VCaP (cell line): ENCODE data around the gene KIAA1671.
A peak's percentile ranks its signal among the peaks of the same experiment; 100 is the strongest.

Experiments
- H3K27ac ChIP-seq: fragments of 450-650 bp; 2 replicates; pipeline ENCODE4 v1.5.1; 2017
- TF ChIP-seq, protein P1 (sequence below): fragments of 450-650 bp; conservative IDR thresholded peaks from 2 replicates; pipeline ENCODE4 v1.5.1; 2017; ENCODE audit warnings: mild to moderate bottlenecking, moderate library complexity

Gene KIAA1671

DNA sequence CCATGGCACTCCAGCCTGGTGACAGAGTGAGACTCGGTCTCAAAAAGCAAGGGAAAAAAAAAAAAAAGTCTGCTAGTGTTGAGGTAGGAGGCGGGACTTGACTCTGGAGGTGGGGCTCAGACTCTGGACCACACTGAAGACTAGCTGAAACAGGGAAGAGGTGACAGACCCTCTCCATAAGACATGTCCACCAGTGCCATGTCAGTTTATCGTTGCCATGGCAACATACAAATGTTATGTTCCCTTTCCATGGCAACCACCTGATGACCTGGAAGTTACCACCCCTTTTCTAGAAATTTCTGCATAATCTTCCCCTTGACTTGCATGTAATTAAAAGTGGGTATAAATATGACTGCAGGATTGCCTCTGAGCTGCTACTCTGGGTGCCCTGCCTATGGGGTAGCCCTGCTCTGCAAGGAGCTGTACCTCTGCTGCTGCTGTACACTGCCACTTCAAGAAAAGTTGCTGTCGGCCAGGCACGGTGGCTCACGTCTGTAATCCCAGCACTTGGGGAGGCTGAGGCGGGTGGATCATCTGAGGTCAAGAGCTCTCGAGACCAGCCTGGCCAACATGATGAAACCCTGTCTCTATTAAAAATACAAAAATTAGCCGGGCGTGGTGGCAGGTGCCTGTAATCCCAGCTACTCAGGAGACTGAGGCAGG, 55.1 kb downstream of the KIAA1671 start:
- TF ChIP-seq, protein P1, sequence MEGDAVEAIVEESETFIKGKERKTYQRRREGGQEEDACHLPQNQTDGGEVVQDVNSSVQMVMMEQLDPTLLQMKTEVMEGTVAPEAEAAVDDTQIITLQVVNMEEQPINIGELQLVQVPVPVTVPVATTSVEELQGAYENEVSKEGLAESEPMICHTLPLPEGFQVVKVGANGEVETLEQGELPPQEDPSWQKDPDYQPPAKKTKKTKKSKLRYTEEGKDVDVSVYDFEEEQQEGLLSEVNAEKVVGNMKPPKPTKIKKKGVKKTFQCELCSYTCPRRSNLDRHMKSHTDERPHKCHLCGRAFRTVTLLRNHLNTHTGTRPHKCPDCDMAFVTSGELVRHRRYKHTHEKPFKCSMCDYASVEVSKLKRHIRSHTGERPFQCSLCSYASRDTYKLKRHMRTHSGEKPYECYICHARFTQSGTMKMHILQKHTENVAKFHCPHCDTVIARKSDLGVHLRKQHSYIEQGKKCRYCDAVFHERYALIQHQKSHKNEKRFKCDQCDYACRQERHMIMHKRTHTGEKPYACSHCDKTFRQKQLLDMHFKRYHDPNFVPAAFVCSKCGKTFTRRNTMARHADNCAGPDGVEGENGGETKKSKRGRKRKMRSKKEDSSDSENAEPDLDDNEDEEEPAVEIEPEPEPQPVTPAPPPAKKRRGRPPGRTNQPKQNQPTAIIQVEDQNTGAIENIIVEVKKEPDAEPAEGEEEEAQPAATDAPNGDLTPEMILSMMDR: no peak
- no peak overlapping the region for H3K27ac ChIP-seq

DNA sequence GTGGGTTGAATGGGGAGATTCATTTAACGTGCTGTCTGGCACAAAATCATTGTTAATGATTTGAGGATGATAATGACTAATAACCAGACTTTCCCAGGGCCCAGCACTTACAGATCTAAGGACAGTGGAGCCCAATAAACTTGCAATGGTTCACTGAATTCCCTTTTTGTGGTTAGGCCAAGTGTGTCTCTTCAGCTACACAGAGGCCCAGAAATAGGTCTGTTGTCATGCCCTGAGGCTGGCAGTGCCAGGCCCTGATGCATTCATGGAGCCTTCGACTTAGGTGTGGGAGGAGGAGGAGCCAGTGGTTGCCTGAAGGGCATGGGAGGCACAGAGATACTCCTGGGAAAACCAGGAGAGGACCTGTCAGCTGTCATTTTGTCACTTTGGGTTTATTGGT, 56.1 kb downstream of the KIAA1671 start:
- peak overlapping the region; percentile 34 for H3K27ac ChIP-seq
- TF ChIP-seq, protein P1: no peak

DNA sequence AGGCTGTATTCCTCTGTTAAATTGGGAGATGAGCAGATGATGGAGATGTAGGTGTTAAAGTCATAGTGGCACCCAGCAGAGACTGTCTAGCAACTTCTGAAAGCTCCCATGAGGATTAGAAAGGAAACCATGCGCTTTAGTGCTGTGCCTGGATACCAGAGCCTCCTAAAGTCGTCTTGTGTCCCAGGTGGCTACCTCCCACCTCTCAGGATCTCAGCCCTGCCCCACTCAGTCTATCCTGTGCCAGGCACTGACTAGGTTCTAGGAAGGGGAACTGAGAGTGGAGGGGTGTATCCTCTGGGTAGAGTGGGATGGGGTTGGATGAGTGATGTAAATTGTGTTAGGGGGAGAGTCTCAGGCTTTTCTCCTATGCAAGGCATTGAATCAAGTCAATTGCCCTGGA, 60.2 kb downstream of the KIAA1671 start:
- peak overlapping the region; percentile 73 for H3K27ac ChIP-seq
- TF ChIP-seq, protein P1: no peak

DNA sequence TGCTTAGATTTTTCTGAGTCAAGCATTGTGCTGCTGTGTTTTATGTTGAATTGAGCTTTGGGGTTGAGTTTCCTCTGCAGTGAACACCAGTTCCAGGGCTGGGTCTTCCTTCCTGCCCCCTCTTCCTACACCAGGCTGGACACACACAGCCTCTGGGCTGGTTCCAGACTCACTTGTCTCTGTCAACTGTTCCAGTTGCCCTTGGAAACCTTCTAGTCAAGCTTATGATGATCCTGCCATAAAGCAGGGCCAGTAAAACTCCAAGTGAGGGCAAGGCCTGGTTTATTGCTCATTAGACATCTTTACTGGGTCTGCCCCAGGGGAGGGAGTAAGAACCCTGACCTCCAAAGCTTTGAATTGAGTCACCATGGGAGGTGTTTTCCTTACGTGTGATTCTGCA, 61.1 kb downstream of the KIAA1671 start:
- H3K27ac ChIP-seq: peak overlapping the region; percentile 73
- TF ChIP-seq, protein P1: no peak

DNA sequence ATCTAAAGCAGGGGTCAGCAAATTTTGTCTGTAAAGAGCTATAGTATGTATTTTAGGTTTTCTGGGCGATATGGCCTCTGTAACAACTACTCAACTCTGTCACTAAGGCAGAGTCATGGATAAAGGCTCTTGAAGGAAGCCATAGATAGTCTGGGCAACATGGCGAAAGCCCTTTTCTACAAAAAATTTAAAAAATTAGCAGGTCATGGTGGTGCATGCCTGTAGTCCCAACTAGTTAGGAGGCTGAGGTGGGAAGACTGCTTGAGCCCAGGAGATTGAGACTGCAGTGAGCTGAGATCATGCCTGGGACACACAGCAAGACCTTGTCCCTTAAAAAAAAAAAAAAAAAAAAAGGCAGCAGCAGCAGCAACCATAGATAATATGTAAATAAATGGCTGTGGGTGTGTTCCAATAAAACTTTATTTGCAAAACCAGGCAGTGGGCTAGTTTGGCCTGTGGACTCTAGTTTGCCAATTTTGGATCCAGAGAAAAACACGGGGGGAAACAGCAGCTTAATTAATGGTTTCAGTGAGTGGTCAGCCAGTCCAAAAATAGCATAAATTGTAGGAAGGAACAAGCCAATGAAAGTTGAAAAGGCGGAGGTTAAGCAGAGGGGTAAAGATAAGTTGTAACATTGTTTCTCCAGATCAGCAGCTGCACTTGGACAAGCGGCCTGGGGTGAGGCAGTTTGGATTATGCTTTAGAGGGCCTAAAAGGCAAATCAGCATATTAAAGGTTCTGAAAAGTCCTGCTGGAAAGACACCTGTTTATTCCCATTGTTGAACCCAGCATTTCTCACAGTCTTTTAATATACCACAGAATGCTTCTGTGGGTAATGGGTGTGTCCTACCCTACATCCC, 62.6 kb downstream of the KIAA1671 start:
- TF ChIP-seq, protein P1: no peak
- H3K27ac ChIP-seq: peak overlapping the region; percentile 73

DNA sequence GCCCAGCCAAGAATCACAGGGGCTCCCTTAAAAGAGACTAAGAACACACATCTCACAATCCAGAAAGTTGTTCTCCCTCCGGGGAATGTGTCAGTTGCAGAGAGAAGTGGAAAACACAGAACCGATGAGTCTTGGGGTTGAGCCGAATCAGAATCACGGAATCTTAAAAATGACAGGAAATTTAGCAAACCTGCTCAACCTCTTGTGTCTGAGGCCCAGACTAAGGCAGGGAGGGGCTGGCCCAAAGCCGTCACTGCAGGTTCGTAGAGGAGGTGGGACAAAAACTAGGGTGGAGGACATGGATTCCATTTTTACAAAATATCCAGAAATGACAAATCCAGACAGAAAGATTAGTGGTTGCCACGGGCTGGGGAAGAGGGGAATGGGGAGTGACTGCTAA, 63.8 kb downstream of the KIAA1671 start:
- H3K27ac ChIP-seq: no peak overlapping the region
- TF ChIP-seq, protein P1: no peak

DNA sequence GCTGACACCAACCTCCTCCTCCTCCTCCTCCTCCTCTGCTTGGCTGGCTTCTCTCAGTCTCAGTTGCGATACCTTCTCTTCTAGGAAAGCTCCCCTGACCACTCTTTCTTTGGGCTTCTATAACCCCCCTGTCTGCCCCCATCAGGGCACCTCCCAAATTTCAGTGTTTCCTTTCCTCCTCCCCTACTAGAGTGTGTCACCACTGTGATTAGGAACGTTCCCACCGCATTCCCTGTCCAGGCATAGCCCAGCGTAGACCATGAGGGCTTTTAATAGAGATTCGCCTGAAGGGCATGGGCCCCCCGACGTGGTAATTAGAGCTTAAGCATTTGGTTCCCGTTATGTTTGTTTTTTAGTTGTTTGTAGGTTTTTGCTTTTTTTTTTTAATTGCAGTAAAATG, 65.5 kb downstream of the KIAA1671 start:
- H3K27ac ChIP-seq: no peak overlapping the region
- TF ChIP-seq, protein P1: no peak
